Fibroblast of gingiva (primary cell): ENCODE results near the gene BICDL2.

ENCODE experiments used
- DNase-seq: peaks from one replicate; pipeline ENCODE4 v3.0.0-alpha.2; 2011; ENCODE audit warnings: low read depth

BICDL2 gene

DNA sequence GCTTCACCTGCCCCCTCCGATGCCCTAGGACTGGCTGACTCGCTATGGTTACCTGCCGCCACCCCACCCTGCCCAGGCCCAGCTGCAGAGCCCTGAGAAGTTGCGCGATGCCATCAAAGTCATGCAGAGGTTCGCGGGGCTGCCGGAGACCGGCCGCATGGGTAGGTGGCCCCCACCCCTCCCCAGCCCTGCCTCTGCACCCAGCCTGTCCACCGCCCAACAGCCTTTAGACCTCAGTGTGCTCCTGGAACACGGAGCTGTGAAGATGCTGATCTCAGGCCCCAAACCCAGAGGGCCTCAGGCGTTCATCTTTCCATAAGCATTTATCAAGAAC, 10.6 kb upstream of the BICDL2 start:
- no peak for DNase-seq

DNA sequence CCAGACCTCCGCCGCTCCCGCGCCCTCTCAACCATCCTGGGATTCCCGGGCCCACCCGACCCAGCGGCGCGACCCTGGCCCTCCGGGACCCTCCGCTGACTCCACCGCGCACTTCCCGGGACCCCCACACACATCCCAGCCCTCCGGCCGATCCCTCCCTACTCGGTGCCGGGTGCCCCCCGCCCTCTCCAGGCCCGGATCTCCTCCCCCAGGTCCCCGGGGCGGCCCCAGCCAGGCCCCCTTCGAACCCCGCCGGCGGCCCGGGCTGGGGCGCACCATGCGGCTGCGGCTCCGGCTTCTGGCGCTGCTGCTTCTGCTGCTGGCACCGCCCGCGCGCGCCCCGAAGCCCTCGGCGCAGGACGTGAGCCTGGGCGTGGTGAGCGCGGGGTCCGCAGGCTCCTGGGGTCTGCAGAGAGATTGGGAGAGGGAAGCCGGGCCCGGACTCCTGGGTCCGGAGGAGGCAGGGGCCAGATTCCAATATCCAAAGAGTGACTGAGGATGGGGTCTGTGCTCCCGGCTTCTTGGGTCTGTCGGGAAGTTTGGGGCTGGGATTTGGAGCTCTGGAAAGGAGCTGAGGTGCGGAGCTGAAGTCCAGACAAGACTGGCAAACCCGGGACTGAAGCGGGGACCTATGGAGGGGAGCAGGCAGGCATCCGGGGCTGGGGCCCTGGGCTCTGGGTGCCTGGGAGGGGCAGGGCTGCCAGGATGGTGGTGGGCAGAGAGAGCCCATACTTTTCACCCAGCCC, 10.1 kb upstream of the BICDL2 start:
- DNase-seq, result no peak

DNA sequence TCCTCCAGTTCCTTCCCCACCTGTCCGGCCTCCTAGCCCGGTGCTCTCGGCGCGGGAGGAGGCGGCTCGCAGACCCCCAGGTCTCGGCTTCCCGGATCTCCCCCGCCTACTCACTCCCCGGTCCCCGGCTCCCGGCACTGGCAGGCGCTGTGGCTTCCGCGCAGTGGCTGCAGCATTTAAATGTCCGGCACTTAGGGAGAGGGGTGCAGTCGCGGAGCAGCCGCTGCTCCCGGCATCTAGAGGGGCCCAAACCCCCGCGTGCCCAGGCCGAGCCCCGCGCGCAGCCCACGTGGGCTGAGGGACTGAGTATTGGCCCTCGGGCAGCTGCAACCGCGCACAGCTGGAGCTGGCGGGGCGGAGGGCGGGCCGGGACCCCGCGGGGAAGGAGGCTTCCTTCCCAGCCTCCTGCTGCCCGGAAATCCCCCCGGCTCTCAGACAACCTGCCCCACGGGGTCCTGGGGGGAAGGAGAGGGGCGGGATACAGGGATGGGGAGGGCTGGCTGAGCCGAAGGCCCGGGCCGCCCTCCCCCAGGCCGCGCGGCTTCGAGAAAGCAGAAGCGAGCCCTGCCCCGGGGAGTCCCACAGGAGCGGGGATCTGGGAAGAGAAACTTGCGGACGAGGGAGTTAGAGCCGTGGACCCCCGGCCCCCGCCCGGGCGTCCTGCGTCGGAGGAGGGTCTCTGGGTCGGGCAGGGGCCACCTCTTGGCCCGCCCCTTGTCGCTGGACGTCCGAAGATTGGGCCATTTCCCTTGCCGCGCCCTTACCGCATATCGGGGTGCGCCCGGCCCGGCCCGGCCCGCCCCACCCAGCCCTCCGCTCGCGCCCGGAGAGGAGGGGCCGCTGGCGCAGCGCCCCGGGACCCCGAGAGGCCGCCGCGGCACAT, 9.3 kb upstream of the BICDL2 start, which contains the start of gene MMP25:
Gene MMP25, plus strand, starts transcription at position 804 of the 883 bp plus-strand sequence. CDS start 357 bp downstream, outside the sequence.
- no peak for DNase-seq

DNA sequence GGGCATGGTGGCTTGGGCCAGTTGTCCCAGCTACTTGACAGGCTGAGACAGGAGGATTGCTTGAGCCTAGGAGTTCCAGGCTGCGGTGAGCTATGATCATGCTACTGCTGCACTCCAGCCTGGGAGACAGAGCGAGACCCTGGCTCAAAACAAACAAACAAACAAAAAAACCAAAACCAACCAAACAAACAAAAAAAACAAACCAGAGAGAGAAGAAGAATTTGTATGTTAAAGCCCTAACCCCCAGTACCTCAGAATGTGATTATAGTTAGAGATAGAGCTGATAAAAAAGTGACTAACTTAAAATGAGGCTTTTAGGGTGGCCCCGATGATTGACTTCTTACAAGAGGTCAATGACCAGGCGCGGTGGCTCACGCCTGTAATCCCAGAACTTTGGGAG, 8.0 kb upstream of the BICDL2 start:
- DNase-seq, result no peak

DNA sequence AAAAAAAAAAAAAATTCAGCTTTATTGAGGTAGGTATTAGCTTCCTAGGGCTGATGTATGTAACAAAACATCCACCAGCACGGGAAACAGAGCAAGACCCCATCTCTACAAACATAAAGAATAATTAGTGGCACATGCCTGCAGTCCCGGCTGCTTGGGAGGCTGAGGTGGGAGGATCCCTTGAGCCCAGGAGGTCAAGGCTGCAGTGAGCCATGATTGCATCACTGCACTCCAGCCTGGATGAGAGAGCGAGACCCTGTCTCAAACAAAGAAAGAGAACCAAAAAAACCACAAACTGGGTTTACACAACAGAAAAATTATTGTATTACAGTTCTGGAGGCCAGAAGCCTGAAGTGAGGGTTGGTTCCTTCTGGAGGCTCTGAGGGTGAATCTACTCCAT, 5.6 kb upstream of the BICDL2 start:
- no peak for DNase-seq

DNA sequence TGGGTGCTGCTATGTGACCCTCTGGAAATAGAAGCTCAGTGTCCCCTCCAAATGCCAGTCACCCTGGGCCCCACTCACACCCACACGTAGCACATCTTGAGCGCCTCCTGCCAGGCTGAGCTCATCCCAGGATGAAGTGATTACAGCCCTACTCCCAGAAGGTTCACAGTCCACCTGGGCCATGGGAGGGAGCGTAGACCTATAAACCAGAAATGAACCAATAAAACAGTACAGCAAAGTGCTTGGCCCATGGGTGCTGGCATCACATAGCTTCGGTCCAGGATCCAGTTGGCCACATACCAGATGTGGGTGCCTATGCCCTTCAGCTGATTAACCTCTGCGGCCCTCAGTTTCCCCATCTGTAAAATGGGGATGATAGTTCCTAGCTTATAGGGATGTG, 2.2 kb upstream of the BICDL2 start:
- no peak for DNase-seq

DNA sequence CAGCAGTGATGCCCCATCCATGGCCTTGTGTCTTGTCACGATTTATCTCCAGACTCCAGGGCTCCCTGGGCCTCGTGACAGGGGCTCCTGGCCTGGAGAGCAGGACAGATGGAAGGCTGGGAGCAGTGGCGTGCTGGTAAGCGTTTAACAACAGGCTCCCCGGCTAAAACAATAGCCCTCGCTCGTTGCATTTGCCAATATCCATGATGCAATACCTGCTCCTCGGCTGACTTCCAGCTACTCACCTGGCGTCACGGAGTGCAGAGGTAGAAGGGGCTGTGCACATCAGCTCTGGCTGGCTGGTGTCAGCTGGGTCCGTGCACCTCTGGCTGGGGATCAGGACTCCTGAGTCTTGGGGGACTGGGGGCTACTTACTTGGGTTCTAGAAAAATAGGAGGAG, 1.5 kb upstream of the BICDL2 start:
- DNase-seq, result no peak

DNA sequence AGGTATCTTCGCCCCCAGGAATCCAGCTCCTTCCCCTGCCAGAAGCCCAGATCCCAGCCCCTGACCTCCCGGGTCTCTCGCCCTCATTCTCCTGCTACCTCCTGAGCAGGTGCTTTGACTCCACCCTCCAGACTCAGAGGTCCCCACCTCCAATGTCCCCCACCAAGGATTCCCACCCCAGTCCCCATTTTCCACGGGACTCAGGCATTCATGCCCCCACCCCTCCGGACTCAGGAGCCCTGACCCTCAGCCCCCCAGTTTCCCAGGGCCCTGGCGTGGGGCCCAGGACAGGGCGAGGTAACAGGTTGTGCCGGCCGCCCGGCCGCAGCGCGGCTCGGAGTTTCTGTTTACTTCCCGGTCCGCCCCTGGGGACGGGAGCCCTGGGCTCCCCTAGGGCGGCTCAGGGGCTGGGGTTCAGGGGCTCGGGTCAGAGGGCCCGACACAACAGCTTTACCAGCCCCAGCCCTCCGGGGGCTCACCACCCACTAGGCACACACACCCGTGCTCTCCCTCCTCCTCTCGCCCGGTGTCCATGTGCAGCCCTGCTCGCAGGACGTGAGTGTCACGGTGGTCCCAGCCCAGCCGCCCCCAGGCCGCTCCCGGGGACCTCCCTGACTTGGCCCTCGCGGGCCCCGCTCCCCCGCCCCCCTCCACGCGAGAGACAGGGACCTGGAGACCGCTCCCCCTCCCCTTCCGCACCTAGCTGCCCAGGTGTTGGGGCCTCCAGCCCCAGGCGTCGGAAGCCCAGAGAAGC, 595 bp downstream of the BICDL2 start:
- no peak for DNase-seq

DNA sequence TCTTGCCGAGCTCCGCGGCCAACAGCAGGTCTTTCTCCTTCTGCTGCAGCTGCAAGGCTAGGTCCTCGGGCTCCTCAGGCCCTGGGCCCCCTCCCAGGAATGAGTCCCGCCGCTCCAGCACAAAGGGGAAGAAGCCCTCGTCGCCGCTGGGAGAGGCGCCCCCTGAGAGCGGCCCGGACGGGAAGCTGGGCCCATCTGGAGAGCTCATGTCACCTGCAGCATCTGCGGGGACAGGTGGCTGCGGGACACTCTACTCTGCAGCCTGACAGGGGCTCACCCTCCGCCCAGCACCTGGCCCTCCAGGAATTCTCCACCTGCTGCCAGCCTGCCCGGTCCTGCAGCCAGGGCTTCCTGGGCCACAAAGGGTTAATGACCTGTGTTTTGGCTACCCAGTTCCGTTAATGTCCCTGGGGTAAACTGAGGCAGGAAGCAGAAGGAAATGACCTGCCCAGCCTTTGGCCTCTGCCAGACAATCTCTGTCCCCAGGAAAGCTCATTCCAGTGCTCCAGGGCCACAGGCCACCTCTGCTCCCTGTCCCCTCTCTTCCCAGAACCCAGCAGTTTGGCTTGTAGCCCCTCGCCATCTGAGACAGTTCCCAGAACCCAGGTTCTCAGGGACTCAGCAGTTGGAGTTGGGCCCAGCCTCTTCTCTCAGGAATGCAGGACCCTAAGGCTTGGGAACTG, 1.3 kb downstream of the BICDL2 start:
- DNase-seq, result no peak

DNA sequence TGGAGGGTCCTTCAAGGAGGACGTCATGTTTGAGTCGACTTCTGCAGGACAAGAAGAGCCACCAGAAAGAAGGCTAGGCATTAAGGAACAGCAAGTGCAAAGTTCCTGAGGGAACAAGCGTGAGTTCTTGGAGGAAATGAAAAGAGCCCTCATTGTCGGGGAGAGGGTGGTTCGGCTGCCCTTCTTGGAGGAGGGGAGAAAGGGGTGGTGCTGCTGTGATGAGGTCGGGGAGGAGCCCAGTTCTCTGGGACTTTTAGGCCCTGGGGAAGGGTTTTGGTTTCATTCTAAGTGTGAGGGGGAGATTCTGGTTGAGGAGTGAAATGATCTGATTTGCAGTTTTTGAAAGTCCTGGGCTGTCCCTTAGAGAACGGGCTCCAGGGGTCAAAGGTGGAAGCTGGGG, 4.1 kb downstream of the BICDL2 start:
- no peak for DNase-seq

DNA sequence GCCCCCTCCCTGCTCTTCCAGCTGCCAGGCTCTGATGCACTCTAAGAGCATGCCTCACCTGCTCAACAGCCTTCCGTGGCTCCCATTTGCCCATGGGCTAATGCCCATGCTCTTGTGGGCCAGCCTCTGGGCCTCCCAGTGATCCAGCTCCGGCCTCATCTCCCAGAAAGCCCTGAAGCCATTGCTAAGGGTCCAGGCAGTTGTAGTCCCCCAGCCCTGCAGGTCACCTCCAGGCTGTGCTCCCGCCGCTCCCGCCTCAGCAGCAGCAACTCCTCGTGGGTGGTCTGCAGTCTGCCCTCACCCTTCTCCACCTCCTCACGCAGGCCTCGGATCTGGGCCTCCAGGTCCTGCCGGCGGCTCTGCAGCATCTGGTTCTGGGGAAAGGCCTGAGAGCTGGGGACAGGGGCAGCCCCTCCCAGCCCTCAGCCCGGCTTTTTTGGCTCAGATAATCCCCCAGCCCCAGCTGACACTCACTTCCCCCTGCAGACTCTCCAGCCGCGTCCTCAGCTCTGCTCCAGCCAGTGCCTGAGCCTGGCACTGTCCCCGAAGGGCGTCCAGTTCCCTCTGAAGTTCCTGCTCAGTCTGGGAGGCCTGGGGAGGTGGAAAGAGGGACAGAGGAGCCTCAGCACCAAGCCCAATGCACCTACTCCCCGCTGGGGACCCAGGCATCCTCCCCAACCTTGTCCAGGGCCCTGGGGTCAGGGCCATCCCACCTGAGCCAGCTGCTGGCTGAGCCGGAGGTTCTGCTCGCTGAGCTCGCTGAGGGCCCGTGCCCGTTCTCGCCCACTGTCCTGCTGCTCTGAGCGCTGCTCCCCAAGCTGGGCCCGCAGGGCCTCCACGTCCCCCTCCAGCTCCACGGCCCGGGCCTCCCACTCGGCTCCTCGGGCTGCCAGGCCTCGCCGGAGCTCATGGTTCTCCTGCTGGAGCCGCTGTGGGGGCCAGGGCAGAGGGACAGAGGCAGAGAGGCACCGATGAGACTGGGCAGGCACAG, 6.2 kb downstream of the BICDL2 start:
- DNase-seq, result no peak

DNA sequence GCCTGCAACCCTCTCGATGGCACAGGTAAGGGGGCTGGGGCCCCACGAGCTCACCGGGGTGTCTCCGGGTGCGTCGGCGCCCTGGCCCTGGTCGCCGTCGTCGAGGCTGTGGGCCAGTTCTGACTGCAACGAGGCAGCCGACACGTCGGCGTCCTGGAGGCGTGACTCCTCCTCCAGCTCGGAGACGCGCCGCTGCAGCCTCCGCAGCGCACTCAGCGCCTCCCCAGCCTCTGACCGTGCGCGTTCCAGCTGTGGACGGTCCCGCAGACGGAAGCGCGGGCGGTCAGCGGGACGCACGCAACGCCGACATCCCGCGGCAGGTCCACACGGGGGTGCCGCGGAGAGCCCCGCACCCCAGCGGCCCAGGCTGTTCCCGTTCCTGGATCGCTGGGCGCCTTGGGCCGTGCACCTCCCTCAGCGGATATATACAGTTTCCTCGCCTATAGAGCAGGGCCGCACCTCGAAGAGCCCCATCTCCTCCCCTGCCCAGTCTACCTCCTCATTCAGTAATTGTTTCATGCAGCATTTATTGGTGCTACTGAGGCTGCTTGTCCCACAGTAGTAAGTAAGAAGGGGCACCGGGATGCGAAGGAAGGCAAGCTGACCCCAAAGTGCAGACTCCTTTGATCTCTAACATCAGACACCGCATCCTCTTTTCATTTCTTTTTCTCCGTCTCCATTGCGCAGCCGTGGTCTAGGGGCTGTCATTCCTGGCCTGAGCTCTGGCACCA, 7.1 kb downstream of the BICDL2 start:
- no peak for DNase-seq

DNA sequence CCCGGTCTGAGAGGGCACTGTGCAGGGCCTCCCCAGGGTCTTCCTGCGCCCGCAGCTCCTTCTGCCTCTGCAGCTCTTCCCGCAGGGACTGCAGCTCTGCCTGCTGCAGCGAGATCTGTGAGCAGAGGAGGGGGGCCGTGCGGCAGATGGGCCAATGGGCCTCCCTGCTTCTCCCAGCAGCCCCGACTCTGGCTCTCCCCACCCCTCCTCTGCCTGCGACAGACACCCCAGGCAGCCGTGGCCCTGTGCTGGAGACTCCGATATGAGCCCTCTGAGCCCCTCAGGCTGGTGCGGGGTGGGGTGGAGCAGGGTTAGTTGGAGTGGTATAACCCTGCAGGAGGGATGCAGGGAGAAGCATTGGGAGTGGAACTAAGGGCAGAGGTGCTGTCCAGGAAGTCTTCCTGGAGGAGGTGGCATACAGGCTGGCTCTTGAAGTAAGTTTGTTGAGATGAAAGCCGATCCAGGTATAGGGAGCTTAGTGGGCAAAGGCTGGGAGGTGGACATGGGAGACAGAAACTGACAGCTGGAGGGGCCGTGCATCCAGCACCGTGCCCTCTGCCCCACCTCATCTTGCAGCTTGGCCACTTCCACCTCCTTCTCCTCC, 7.9 kb downstream of the BICDL2 start:
- DNase-seq, result no peak

DNA sequence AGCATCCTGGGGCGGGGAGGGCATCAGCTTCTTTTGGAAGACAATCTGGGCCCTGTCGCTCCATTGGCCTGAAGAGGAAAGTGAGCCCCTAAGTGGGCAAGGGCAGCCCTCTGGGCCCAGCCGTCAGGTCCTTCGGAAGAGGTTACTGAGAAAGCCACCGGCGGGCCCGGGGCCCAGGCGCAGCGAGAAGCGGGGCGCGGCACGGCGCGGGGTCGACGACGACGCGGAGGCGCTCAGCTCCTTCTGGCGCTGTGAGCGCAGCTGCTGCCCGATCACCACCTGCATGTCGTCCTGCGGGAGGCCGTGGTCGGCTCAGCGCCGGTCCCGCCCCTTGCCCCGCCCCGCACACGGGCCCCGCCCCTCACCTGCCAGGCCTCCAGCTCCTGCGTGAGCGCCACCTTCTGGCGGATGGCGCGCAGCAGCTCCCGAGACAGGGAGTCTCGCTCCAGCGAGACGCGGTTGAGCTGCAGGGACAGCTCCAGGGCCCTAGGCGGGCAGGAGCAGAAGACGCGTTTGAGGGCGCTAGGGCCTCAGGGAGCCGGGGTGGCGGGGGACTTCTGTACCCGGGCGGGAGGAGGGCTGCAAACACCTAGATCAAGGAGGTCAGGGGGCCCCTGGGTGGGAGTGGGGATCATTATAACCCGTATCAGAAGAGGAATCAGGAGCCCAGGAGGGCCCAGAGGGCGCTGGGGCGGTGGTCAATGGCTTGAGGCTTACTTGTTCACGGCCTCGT, 8.6 kb downstream of the BICDL2 start:
- peak; percentile 31 for DNase-seq

DNA sequence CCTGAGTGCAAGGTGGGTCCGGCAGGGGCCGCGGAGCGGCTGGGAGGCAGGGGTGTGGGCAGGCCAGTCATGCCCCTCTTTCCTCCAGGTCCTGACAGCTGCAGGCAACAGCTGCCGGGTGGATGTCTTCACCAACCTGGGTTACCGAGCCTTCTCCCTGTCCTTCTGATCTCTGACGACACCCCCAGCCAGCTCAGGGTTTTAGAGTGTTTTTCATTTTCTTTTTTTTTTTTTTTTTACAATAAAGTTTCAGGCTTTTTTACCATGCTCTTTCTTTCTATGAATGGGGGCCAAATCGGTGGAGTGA, 9.3 kb downstream of the BICDL2 start:
- DNase-seq, result no peak

DNA sequence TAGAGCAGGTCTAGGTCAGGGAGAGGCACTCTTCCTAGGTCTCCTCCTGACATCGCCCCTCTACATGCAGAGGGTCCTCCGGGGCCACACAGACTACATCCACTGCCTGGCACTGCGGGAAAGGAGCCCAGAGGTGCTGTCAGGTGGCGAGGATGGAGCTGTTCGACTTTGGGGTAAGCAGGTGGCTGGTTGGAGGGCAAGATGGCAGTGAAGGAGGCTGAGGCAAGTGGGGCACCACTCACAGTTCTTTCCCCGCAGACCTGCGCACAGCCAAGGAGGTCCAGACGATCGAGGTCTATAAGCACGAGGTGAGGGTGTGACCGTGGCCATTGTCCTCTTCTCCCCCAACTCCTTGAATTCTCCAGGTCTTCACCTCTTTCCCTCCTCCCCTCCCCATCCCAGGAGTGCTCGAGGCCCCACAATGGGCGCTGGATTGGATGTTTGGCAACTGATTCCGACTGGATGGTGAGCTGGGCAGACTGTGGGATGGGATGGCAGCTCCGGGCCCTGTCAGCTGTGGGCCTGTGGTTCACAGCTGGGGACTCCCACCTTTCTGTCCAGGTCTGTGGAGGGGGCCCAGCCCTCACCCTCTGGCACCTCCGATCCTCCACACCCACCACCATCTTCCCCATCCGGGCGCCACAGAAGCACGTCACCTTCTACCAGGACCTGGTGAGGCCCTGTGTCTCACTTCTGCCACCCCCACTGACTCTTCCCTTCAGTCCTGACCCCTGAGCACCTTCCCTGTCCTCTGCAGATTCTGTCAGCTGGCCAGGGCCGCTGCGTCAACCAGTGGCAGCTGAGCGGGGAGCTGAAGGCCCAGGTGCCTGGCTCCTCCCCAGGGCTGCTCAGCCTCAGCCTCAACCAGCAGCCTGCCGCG, 9.9 kb downstream of the BICDL2 start:
- no peak for DNase-seq

DNA sequence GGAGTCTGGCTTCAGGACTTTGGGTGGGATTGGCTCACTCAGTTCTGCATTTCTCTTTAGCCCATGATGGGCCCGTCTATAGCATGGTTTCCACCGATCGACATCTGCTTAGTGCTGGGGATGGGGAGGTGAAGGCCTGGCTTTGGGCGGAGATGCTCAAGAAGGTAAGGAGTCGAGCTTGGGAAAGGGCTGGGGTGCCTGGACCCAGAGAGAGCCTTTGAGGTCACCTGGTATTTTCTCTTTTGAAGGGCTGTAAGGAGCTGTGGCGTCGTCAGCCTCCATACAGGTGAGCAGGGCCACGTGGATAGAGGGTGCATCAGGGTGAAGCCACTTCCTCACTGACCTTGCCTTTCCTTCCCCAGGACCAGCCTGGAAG, 10.8 kb downstream of the BICDL2 start:
- no peak for DNase-seq
